NCI-H1105 treated with DMSO at 0.1 percent for 48 hours (cell line): ENCODE measurements around the gene SMC3.

Source experiments
- DNase-seq: peaks from one replicate; lab custom pipeline; 2025; lab: John Stamatoyannopoulos, UW

SMC3 gene

GRCh38 chr10:110546077-110546476 lies 21.4 kb upstream of the SMC3 start:
- no peak for DNase-seq

- no peak for DNase-seq
These were observed 20.9 kb upstream of the SMC3 start for GRCh38 chr10:110546499-110547110.

- peak; percentile 56 for DNase-seq
These were observed 20.2 kb upstream of the SMC3 start for GRCh38 chr10:110547139-110547761.

GRCh38 chr10:110548002-110548401 lies 19.5 kb upstream of the SMC3 start:
- no peak for DNase-seq

DNA sequence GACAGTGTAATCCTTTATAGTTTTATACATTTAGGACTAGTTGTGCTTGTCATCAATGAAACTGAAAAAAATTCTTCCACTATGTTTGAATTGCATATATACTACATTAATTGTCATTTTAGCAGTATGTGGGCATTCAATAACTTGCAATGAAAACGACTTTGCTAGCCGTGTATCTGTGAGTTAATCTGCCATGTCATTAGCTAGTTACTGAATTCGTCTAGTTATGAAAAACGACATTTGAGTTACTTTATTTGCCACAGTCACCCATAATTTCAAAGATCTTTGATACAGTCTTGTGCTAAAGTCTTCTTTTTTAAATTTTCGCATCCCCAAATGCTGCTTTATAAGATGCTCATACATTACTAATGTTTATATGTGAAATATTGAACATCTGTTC lies 18.3 kb upstream of the SMC3 start:
- no peak for DNase-seq

DNA sequence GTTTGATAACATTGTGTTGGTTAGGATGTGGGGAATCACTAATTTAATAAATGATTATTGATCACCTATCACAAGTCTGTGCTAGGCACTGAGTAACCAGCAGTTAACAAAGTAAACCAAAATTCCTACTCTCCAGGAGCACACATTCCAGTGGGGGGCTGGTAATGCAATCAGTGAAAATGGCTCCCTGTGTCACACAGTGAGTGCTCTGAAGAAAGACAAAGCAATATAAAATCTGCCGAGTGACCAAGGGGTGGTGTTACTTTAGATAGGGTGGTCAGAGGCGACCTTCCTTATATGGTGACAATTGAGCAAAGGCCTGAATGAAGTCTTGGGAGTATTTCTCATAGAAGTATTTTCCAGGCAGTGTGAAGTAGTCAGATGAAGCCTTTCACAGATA lies 13.6 kb upstream of the SMC3 start:
- DNase-seq, result no peak

GRCh38 chr10:110556296-110556695 lies 11.2 kb upstream of the SMC3 start:
- DNase-seq, result no peak

GRCh38 chr10:110556969-110557601 lies 10.4 kb upstream of the SMC3 start:
- peak; percentile 12 for DNase-seq

DNA sequence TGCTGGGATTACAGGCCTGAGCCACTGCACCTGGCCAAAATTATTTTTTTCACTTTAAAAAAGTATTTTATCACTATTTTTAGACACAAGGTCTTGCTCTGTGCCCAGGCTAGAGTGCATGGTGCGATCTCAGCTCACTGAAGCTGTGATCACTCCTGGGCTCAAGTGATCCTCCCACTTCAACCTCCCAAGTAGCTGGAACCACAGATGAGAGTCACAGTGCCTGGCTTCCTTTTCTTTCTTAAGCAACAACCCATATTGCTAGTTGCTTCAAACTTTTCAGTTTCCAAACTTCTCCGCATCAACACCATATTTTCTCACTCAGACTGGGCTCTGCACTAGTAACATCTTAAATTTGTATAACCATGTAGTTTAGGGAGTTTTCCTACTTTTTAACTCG lies 9.5 kb upstream of the SMC3 start:
- DNase-seq, result no peak

DNA sequence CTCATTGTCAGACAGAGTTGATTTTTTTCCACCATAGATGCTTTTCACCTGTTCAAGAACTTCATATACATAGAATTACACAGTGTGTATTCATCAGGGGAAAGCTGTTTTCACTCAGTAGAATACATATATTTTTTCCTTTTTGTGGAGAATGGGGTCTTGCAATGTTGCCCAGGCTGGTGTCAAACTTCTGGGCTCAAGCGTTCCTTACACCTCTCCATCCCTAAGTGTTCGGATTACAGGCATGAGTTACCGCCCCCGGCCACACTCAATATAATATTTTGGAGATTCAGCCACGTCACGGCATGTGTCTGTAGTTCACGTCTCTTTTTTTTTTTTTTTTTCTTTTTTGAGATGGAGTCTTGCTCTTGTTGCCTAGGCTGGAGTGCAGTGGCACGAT lies 7.5 kb upstream of the SMC3 start:
- no peak for DNase-seq

DNA sequence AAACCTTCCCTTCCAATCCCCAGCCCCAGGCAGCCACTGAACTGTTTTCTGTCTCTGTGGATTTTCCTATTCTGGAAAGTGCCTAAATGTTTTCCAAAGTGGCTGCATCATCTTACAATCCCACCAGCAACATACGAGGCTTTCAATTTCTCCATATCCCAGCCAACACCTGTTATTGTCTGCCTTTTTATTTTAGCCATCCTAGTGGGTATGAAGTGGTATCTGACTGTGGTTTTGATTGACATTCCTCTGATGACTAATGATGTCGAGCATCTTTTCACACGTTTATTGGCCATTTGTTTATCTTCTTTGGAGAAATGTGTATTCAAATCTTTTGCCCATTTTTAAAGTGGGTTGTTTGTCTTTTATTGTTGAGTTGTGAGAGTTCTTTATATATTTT lies 6.2 kb upstream of the SMC3 start:
- no peak for DNase-seq

DNA sequence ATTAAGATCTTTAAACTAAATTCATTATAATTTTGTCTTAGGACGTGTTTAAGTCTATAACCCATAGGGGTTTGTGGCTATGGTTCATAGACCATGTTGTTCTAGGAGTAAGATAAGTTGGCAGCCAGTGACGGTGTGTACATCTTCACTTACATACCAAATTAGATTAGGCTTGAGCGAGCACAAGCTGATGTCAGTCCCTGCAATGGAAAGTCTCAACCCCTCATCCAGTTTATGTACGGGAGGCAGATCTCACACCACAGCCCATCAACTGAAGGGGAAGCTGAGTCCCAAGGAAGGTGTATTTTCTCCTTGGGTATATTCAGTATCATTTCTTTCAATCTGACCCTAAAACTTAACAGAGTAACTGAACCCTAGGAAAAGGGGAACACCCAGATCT lies 5.1 kb upstream of the SMC3 start:
- no peak for DNase-seq

DNA sequence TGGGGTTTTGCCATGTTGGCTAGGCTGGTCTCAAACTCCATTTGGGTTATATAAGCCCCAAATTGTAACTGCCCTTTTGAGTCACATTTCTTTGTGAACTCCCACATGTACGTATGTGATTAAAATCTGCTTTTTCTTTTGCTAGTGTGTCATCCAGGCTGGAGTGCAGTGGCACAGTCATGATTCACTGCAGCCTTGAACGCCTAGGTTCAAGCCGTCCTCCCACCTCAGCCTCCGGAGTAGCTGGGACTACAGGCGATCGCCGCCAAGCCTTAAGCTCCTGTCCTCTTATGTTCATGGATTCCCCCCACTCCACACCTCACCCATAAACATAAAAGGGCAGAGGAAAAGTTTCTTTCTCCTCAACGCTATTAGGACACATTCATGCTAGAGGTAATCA lies 4.4 kb upstream of the SMC3 start:
- DNase-seq, result no peak

GRCh38 chr10:110566472-110567200 lies 859 bp upstream of the SMC3 start:
- DNase-seq, result no peak

GRCh38 chr10:110568055-110568735 lies 700 bp downstream of the SMC3 start:
- DNase-seq, result peak; percentile 6

GRCh38 chr10:110569122-110569521 lies 1.6 kb downstream of the SMC3 start:
- DNase-seq, result no peak

DNA sequence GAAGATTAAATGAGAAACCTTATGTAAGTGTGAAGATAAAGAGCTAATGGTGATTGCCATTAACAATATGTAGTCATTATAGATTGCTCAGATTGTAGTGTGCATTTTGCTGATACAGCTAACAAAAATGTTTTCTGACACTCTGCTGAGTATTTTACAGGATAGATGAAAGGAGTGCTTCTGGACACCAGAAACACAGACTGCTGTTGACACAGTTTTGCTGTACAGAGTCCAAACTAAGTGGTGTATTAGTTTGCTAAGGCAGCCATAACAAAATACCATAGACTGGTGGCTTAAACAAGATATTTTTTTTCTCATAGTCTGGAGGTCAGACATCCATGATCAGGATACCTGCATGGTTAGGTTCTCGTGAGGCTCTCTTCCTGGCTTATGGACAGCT lies 2.2 kb downstream of the SMC3 start:
- no peak for DNase-seq

- DNase-seq, result no peak
These were observed 3.7 kb downstream of the SMC3 start for GRCh38 chr10:110571093-110571743.

DNA sequence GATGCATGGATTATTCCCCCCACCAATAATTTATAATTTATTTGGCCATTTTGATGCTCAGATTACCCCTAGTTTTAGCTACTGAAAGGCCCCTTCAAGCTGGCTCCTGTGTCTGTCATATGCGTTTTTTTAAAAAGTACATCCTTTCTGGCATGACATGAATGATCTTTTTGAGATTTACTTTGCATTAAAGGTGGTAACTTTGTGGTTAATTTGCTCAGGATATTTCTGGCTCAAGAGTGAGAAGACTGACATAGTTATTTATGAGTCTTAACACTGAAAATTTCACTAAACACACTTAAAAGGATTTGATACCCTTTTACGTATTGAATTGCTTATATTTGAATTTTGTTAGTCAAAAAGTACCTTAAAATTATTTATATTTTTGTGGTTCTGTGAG lies 5.4 kb downstream of the SMC3 start:
- no peak for DNase-seq

- no peak for DNase-seq
These were observed 6.9 kb downstream of the SMC3 start for GRCh38 chr10:110574420-110574819.

- DNase-seq, result no peak
These were observed 8.7 kb downstream of the SMC3 start for GRCh38 chr10:110576220-110576619.

GRCh38 chr10:110577056-110577455 lies 9.6 kb downstream of the SMC3 start:
- no peak for DNase-seq
